ENCODE results near the gene BCOR. TPM values are rescaled to one million over a fixed set of nuclear protein-coding genes. Genes with fewer than 3 reads are reported as not detected.

BCOR gene
- total RNA-seq, 2 experiments from 2014 or later = 26.1 to 26.3 TPM

DNA sequence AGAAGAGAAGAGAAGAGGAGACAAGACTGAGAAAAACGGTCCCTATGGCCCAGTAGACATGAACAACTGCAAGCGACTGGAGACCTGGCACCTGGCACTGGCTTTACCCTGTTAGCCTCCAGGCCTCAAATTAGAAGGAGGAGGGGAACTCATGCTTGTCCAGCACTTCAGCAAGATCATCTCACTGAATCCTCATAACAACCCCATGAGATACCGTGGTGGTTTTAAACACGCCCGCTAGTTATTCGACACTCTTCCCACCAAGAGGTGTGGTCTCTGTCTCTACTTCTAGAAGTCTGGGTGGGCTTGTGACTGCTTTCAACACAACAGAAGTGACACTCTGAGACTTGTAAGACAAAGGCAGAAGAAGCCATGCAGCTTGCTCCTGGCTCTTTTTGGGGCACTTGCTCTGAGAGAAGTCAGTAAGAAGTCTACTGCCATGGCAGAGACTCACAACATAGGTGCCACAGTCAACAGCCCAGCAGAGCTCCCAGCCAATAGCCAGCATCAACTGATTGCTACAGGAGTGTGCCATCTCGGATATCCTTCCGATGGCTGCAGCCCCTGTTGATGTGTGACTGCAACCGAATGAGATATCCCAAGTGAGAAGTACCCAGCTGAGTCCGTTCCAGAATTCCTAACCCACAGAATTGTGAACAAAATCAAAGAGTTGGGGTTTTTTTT lies 34.0 kb upstream of the BCOR start:
- Mint-ChIP-seq H3K36me3 (ENCODE audit: low read depth) (no peaks in the 10 kb centered on the region), H3K9me3 (no peaks in the 10 kb centered on the region), H3K4me1 (ENCODE audit: low read depth) (peaks cover 6% of the 10 kb centered on the region), H3K4me3 (no peak overlapping the region), H3K27me3 (no peaks in the 10 kb centered on the region), H3K27ac (no peak overlapping the region)
- ATAC-seq (ENCODE audit: poor library complexity) (no peak), DNase-seq (no peak)
- H3K9me3 ChIP-seq (ENCODE audit: control insufficient read depth in 1 of 2, insufficient read depth in 1 of 2, low read length in 2 of 2) = no peaks in the 10 kb centered on the region
- no peak overlapping the region for H3K4me3 ChIP-seq (ENCODE audit: low read length)
- CTCF ChIA-PET = no interaction called here
- H3K27me3 ChIP-seq (ENCODE audit: control insufficient read depth in 1 of 2, insufficient read depth in 2 of 2, low read length in 2 of 2) = no peaks in the 10 kb centered on the region
- TF ChIP-seq, protein P1, sequence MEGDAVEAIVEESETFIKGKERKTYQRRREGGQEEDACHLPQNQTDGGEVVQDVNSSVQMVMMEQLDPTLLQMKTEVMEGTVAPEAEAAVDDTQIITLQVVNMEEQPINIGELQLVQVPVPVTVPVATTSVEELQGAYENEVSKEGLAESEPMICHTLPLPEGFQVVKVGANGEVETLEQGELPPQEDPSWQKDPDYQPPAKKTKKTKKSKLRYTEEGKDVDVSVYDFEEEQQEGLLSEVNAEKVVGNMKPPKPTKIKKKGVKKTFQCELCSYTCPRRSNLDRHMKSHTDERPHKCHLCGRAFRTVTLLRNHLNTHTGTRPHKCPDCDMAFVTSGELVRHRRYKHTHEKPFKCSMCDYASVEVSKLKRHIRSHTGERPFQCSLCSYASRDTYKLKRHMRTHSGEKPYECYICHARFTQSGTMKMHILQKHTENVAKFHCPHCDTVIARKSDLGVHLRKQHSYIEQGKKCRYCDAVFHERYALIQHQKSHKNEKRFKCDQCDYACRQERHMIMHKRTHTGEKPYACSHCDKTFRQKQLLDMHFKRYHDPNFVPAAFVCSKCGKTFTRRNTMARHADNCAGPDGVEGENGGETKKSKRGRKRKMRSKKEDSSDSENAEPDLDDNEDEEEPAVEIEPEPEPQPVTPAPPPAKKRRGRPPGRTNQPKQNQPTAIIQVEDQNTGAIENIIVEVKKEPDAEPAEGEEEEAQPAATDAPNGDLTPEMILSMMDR (IDR thresholded peaks at IDR 0.05) = no peak
- POLR2A ChIA-PET = no interaction called here
- H3K36me3 ChIP-seq (ENCODE audit: insufficient read depth, low read length) = no peaks in the 10 kb centered on the region
- intact Hi-C loops (cut with DNase I, micrococcal nuclease) = no loop called here
- no peak overlapping the region for H3K27ac ChIP-seq (ENCODE audit: low read depth in 1 of 2, low read length in 2 of 2)
- H3K4me1 ChIP-seq (ENCODE audit: insufficient read depth, low read length) = peaks cover 4% of the 10 kb centered on the region

DNA sequence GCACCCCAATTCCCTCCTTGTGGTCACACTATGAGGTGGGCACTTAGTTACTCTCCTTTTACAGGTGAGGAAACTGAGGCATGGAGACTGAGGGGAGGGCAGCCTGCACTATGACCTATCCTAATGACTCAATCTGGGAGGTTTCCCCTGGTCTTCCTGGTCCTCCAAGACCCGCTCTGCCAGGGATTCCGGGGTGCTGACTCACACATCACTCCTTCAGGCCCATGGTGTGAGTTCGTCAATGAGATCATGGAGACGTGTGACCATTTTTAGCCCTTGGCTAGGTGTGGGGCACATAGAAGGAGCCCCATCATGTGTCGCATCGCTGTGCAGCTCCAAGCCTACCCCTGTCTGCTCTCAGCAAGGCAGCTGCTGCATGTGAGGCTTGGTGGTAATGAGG lies 32.4 kb upstream of the BCOR start:
- Mint-ChIP-seq H3K36me3 (ENCODE audit: low read depth) (no peaks in the 10 kb centered on the region), H3K4me3 (no peak overlapping the region), H3K27ac (no peak overlapping the region), H3K4me1 (ENCODE audit: low read depth) (peaks cover 8% of the 10 kb centered on the region), H3K27me3 (no peaks in the 10 kb centered on the region), H3K9me3 (no peaks in the 10 kb centered on the region)
- no peaks in the 10 kb centered on the region for H3K27me3 ChIP-seq (ENCODE audit: control insufficient read depth in 1 of 2, insufficient read depth in 2 of 2, low read length in 2 of 2)
- TF ChIP-seq, protein P1 (IDR thresholded peaks at IDR 0.05) = no peak
- ChIA-PET POLR2A (no interaction called here), CTCF (no interaction called here)
- H3K9me3 ChIP-seq (ENCODE audit: control insufficient read depth in 1 of 2, insufficient read depth in 1 of 2, low read length in 2 of 2) = no peaks in the 10 kb centered on the region
- intact Hi-C loops (cut with DNase I, micrococcal nuclease) = no loop called here
- H3K27ac ChIP-seq (ENCODE audit: low read depth in 1 of 2, low read length in 2 of 2) = no peak overlapping the region
- H3K4me3 ChIP-seq (ENCODE audit: low read length) = no peak overlapping the region
- H3K4me1 ChIP-seq (ENCODE audit: insufficient read depth, low read length) = peaks cover 4% of the 10 kb centered on the region
- ATAC-seq (ENCODE audit: poor library complexity) = no peak
- no peak for DNase-seq
- no peaks in the 10 kb centered on the region for H3K36me3 ChIP-seq (ENCODE audit: insufficient read depth, low read length)

DNA sequence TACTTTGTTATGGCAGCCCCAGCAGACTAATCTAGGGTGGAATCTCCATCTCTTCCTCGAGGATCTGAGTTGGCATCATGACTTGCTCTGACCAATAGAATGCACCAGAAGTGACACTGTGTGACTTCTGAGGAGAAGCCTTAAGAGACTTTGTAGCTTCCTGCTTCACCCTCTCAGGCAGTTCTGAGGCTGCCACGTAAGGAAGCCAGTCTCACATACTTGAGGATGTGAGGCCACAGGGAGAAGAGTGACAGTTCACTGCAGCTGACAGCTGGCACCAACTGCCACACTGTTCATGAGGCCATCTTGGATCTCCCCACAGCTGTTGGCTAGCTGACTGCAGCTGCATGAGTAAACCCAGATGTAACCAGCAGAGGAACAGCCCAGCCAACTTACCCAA lies 29.3 kb upstream of the BCOR start:
- H3K4me1 Mint-ChIP-seq (ENCODE audit: low read depth) = peaks cover 8% of the 10 kb centered on the region
- ChIA-PET POLR2A (interaction anchor here (0.7 kb wide), 1 partner anchor 43 kb away, joined by 3 read pairs; no protein-coding TSS in a partner anchor), CTCF (no interaction called here)
- no peaks in the 10 kb centered on the region for H3K9me3 Mint-ChIP-seq
- no peaks in the 10 kb centered on the region for H3K27me3 Mint-ChIP-seq
- H3K36me3 ChIP-seq (ENCODE audit: insufficient read depth, low read length) = no peaks in the 10 kb centered on the region
- ATAC-seq (ENCODE audit: poor library complexity) (peak; percentile 83), DNase-seq (peak in 4 of 14 experiments; percentile 38 to 59 (median 44))
- no peak overlapping the region for H3K4me3 ChIP-seq (ENCODE audit: low read length)
- H3K27ac Mint-ChIP-seq = no peak overlapping the region
- intact Hi-C loops (cut with DNase I, micrococcal nuclease) = no loop called here
- H3K4me1 ChIP-seq (ENCODE audit: insufficient read depth, low read length) = peaks cover 4% of the 10 kb centered on the region
- no peaks in the 10 kb centered on the region for H3K9me3 ChIP-seq (ENCODE audit: control insufficient read depth in 1 of 2, insufficient read depth in 1 of 2, low read length in 2 of 2)
- no peak overlapping the region for H3K4me3 Mint-ChIP-seq
- H3K36me3 Mint-ChIP-seq (ENCODE audit: low read depth) = no peaks in the 10 kb centered on the region
- TF ChIP-seq, protein P1 (IDR thresholded peaks at IDR 0.05) = no peak
- no peaks in the 10 kb centered on the region for H3K27me3 ChIP-seq (ENCODE audit: control insufficient read depth in 1 of 2, insufficient read depth in 2 of 2, low read length in 2 of 2)
- no peak overlapping the region for H3K27ac ChIP-seq (ENCODE audit: low read depth in 1 of 2, low read length in 2 of 2)
